Fibroblast of lung (primary cell): ENCODE results near the gene CNTN1. TPM values are rescaled to one million over a fixed set of nuclear protein-coding genes. Genes with fewer than 3 reads are reported as not detected.

Experiments
- DNase-seq, 2 donors: peaks; one replicate each; pipeline versions ENCODE4 v3.0.0 to v3.0.0-alpha.2; 2010; ENCODE audit warnings: low read depth in 2 of 2
- H2AFZ ChIP-seq: 2 replicates; pipeline ENCODE4 v1.5.1; 2012; ENCODE audit warnings: low read length, control low read depth, inconsistent platforms
- H3K27ac ChIP-seq: 2 replicates; pipeline ENCODE4 v1.5.1; 2011; ENCODE audit warnings: low read length, control low read depth; ENCODE audit not compliant: insufficient read depth
- H3K27me3 ChIP-seq: 2 replicates; pipeline ENCODE4 v1.5.1; 2011; ENCODE audit warnings: mild to moderate bottlenecking, low read length; ENCODE audit not compliant: control insufficient read depth, insufficient read depth
- H3K36me3 ChIP-seq: 2 replicates; pipeline ENCODE4 v1.5.1; 2011; ENCODE audit warnings: low read length; ENCODE audit not compliant: control insufficient read depth, insufficient read depth
- H3K4me1 ChIP-seq: 2 replicates; pipeline ENCODE4 v1.5.1; 2011; ENCODE audit warnings: low read length; ENCODE audit not compliant: control insufficient read depth, insufficient read depth; ENCODE audit errors: extremely low read depth
- H3K4me2 ChIP-seq: 2 replicates; pipeline ENCODE4 v1.5.1; 2011; ENCODE audit warnings: low read length, control low read depth; ENCODE audit not compliant: insufficient read depth; ENCODE audit errors: extremely low read depth
- H3K4me3 ChIP-seq, 4 experiments: fragments of 200-600 bp in 1 of 4; sonication (generic) in 1 of 4; replicated peaks in 1 of 4; 2 replicates each; pipeline ENCODE4 v1.5.1; 2011 to 2016; ENCODE audit warnings: low read length in 4 of 4, low read depth in 3 of 4, mild to moderate bottlenecking in 3 of 4, control low read depth in 2 of 4, inconsistent platforms in 1 of 4, mixed read lengths in 1 of 4; ENCODE audit not compliant: insufficient read depth in 1 of 4; ENCODE audit errors: control extremely low read depth in 1 of 4
- H3K79me2 ChIP-seq: 2 replicates; pipeline ENCODE4 v1.5.1; 2012; ENCODE audit warnings: mild to moderate bottlenecking, low read length, inconsistent platforms; ENCODE audit not compliant: control insufficient read depth, insufficient read depth
- H3K9ac ChIP-seq: 2 replicates; pipeline ENCODE4 v1.5.1; 2011; ENCODE audit warnings: mild to moderate bottlenecking, low read length, control low read depth; ENCODE audit not compliant: insufficient read depth
- H3K9me3 ChIP-seq: 2 replicates; pipeline ENCODE4 v1.5.1; 2012; ENCODE audit warnings: low read depth, low read length; ENCODE audit not compliant: control insufficient read depth, insufficient read depth
- H4K20me1 ChIP-seq: 2 replicates; pipeline ENCODE4 v1.5.1; 2011; ENCODE audit warnings: low read length; ENCODE audit not compliant: control insufficient read depth, insufficient read depth; ENCODE audit errors: extremely low read depth
- EZH2 ChIP-seq: IDR thresholded peaks from 2 replicates; pipeline ENCODE4 v1.5.1; 2012; ENCODE audit warnings: low read length, control low read depth, mild to moderate bottlenecking; ENCODE audit errors: missing control alignments
- polyA plus RNA-seq, 2 donors: library from polyadenylated mRNA; depleted of rRNA in 1 of 2; stranded (reverse) in 1 of 2; unstranded in 1 of 2; fragments of >200 nt; gene quantifications; 2 replicates each; pipeline ENCODE4 v1.2.1, GENCODE V29; 2011 to 2012; ENCODE audit warnings: missing spikeins in 1 of 2
- total RNA-seq: library from RNA; depleted of rRNA; stranded (reverse); fragments of >200 nt; gene quantifications from 2 replicates; pipeline ENCODE4 v1.2.1, GENCODE V29; 2014
- TF ChIP-seq, protein P1 (sequence below), 2 donors: IDR thresholded peaks in 1 of 2; conservative IDR thresholded peaks in 1 of 2; 1 replicate in 1 of 2; 2 replicates in 1 of 2; pipeline ENCODE4 v1.5.1; 2011 to 2012; ENCODE audit warnings: low read length in 2 of 2, control low read depth in 1 of 2, inconsistent platforms in 1 of 2, low read depth in 1 of 2, mild to moderate bottlenecking in 1 of 2

CNTN1 gene
- total and polyA plus RNA-seq, 2 donors (not counting 1 experiment from before 2014, with no cell fraction given) = 0.22 to 0.83 TPM

GRCh38 chr12:40843495-40843894 is 151.3 kb downstream of the CNTN1 start:
- Histone ChIP-seq H3K4me2 (no peak overlapping the region), H3K9me3 (no peaks in the 10 kb centered on the region), H3K27me3 (no peaks in the 10 kb centered on the region), H2AFZ (no peak overlapping the region), H3K4me1 (no peaks in the 10 kb centered on the region), H3K79me2 (no peaks in the 10 kb centered on the region), H3K9ac (no peak overlapping the region), H3K27ac (no peak overlapping the region), H3K4me3 (no peak overlapping the region), H4K20me1 (no peaks in the 10 kb centered on the region), H3K36me3 (no peaks in the 10 kb centered on the region)
- no peak for DNase-seq
- TF ChIP-seq EZH2 = no peak
- TF ChIP-seq, protein P1, sequence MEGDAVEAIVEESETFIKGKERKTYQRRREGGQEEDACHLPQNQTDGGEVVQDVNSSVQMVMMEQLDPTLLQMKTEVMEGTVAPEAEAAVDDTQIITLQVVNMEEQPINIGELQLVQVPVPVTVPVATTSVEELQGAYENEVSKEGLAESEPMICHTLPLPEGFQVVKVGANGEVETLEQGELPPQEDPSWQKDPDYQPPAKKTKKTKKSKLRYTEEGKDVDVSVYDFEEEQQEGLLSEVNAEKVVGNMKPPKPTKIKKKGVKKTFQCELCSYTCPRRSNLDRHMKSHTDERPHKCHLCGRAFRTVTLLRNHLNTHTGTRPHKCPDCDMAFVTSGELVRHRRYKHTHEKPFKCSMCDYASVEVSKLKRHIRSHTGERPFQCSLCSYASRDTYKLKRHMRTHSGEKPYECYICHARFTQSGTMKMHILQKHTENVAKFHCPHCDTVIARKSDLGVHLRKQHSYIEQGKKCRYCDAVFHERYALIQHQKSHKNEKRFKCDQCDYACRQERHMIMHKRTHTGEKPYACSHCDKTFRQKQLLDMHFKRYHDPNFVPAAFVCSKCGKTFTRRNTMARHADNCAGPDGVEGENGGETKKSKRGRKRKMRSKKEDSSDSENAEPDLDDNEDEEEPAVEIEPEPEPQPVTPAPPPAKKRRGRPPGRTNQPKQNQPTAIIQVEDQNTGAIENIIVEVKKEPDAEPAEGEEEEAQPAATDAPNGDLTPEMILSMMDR (conservative IDR thresholded peaks at IDR 0.05 in 1 of 2, IDR thresholded peaks at IDR 0.05 in 1 of 2; ENCODE audit: low read depth in 1 of 2, low read length in 2 of 2) = no peak

GRCh38 chr12:40853221-40853620 is 161.0 kb downstream of the CNTN1 start:
- Histone ChIP-seq H3K4me3 (no peak overlapping the region), H3K9ac (no peak overlapping the region), H3K27me3 (no peaks in the 10 kb centered on the region), H3K79me2 (no peaks in the 10 kb centered on the region), H4K20me1 (no peaks in the 10 kb centered on the region), H3K4me1 (no peaks in the 10 kb centered on the region), H2AFZ (no peak overlapping the region), H3K4me2 (no peak overlapping the region), H3K36me3 (no peaks in the 10 kb centered on the region), H3K27ac (no peak overlapping the region), H3K9me3 (no peaks in the 10 kb centered on the region)
- DNase-seq = no peak
- no peak for TF ChIP-seq EZH2
- TF ChIP-seq, protein P1 (conservative IDR thresholded peaks at IDR 0.05 in 1 of 2, IDR thresholded peaks at IDR 0.05 in 1 of 2; ENCODE audit: low read depth in 1 of 2, low read length in 2 of 2) = no peak

DNA sequence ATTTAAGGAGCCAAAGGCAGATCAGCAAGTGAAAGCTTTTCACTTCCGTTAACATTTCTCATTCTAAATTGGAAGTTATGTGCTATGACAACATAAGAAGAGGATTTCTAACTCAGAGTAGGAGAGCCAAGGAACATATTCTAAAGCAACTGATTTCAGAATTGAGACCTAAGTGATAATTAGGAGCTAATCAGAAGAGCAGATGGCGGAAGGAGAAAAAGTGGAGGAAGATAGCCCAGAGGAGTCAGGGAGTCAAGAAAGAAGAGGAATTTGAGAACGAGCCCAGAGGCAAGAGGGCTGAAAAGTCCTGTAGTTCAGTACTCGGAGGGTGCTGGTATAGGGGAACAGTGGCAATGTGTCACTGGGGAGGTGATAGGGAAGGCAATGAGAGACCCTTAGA is 162.4 kb downstream of the CNTN1 start:
- Histone ChIP-seq H2AFZ (no peak overlapping the region), H3K4me3 (no peak overlapping the region), H3K9me3 (no peaks in the 10 kb centered on the region), H3K27ac (no peak overlapping the region), H3K27me3 (no peaks in the 10 kb centered on the region), H4K20me1 (no peaks in the 10 kb centered on the region), H3K9ac (no peak overlapping the region), H3K79me2 (no peaks in the 10 kb centered on the region), H3K4me2 (no peak overlapping the region), H3K4me1 (no peaks in the 10 kb centered on the region), H3K36me3 (no peaks in the 10 kb centered on the region)
- DNase-seq = no peak
- TF ChIP-seq, protein P1 (conservative IDR thresholded peaks at IDR 0.05 in 1 of 2, IDR thresholded peaks at IDR 0.05 in 1 of 2; ENCODE audit: low read depth in 1 of 2, low read length in 2 of 2) = no peak
- TF ChIP-seq EZH2 = no peak
